Hepatocyte (in vitro differentiated cells): Measurements from ENCODE around the gene PGM1. TPM values are rescaled to one million over a fixed set of nuclear protein-coding genes. Genes with fewer than 3 reads are reported as not detected.
A peak's percentile ranks its signal among the peaks of the same experiment; 100 is the strongest.

ENCODE experiments used
- DNase-seq: peaks from one replicate; pipeline ENCODE4 v3.0.0-alpha.2; 2016; ENCODE audit warnings: low spot score
- H2AFZ ChIP-seq: fragments of 200-600 bp; sonication (generic); 2 replicates; pipeline ENCODE4 v1.6.0; 2016; ENCODE audit warnings: antibody characterized with exemption, mild to moderate bottlenecking
- H3K27ac ChIP-seq: fragments of 200-600 bp; sonication (generic); 2 replicates; pipeline ENCODE4 v1.5.1; 2016; ENCODE audit warnings: mild to moderate bottlenecking
- H3K27me3 ChIP-seq: fragments of 200-600 bp; sonication (generic); 2 replicates; pipeline ENCODE4 v1.6.1; 2016
- H3K36me3 ChIP-seq: fragments of 200-600 bp; sonication (generic); replicated peaks from 2 replicates; pipeline ENCODE4 v1.5.1; 2016; ENCODE audit warnings: low read depth; ENCODE audit not compliant: insufficient read depth
- H3K4me1 ChIP-seq: fragments of 200-600 bp; sonication (generic); 2 replicates; pipeline ENCODE4 v1.5.1; 2016; ENCODE audit warnings: mild to moderate bottlenecking, moderate library complexity; ENCODE audit not compliant: insufficient read depth
- H3K4me2 ChIP-seq: fragments of 200-600 bp; sonication (generic); 2 replicates; pipeline ENCODE4 v1.6.0; 2016
- H3K4me3 ChIP-seq: fragments of 200-600 bp; sonication (generic); 2 replicates; pipeline ENCODE4 v1.5.1; 2016; ENCODE audit warnings: mild to moderate bottlenecking
- H3K79me2 ChIP-seq: fragments of 200-600 bp; sonication (generic); 2 replicates; pipeline ENCODE4 v1.6.0; 2017; ENCODE audit warnings: mild to moderate bottlenecking
- H3K9me2 ChIP-seq: fragments of 200-600 bp; sonication (generic); replicated peaks from 2 replicates; pipeline ENCODE4 v1.6.0; 2017; ENCODE audit warnings: mild to moderate bottlenecking; ENCODE audit not compliant: insufficient read depth
- H3K9me3 ChIP-seq: fragments of 200-600 bp; sonication (generic); 2 replicates; pipeline ENCODE4 v1.5.1; 2016; ENCODE audit warnings: low read depth, mild to moderate bottlenecking
- H4K20me1 ChIP-seq: fragments of 200-600 bp; sonication (generic); 2 replicates; pipeline ENCODE4 v1.6.0; 2016; ENCODE audit warnings: mild to moderate bottlenecking; ENCODE audit not compliant: insufficient read depth, poor library complexity, severe bottlenecking
- EZH2 ChIP-seq: fragments of 200-600 bp; sonication (generic); IDR thresholded peaks from 2 replicates; pipeline ENCODE4 v1.6.1; 2016; ENCODE audit warnings: antibody characterized with exemption, mild to moderate bottlenecking, borderline replicate concordance
- EZH2phosphoT487 ChIP-seq: fragments of 200-600 bp; sonication (generic); IDR thresholded peaks from one replicate; pipeline ENCODE4 v1.6.1; 2018; ENCODE audit warnings: antibody characterized with exemption, mild to moderate bottlenecking, low read depth, moderate library complexity; ENCODE audit not compliant: unreplicated experiment, severe bottlenecking
- WGBS: methylation state at CpG from one replicate; pipeline ENCODE4 v1.1.6; 2016; ENCODE audit warnings: low lambda C conversion rate; ENCODE audit errors: missing lambda C conversion rate; 5-methylcytosine and 5-hydroxymethylcytosine counted together
- polyA plus RNA-seq: library from polyadenylated mRNA; unstranded; fragments of >200 nt; fragmentation: Nextera tagmentation; extraction: Ambion mirVana; gene quantifications from 2 replicates; pipeline ENCODE4 v1.2.1, GENCODE V29; 2016
- total RNA-seq: library from RNA; depleted of rRNA; stranded (reverse); fragments of >200 nt; gene quantifications from 2 replicates; pipeline ENCODE4 v1.2.3, GENCODE V29; 2014
- TF ChIP-seq, protein P1 (sequence below): fragments of 200-600 bp; sonication (generic); IDR thresholded peaks from 2 replicates; pipeline ENCODE4 v1.5.1; 2016; ENCODE audit warnings: antibody characterized with exemption, mild to moderate bottlenecking; ENCODE audit not compliant: poor library complexity

Gene PGM1
- total and polyA plus RNA-seq, 2 experiments from 2014 or later: 85.0 to 88.9 TPM

DNA sequence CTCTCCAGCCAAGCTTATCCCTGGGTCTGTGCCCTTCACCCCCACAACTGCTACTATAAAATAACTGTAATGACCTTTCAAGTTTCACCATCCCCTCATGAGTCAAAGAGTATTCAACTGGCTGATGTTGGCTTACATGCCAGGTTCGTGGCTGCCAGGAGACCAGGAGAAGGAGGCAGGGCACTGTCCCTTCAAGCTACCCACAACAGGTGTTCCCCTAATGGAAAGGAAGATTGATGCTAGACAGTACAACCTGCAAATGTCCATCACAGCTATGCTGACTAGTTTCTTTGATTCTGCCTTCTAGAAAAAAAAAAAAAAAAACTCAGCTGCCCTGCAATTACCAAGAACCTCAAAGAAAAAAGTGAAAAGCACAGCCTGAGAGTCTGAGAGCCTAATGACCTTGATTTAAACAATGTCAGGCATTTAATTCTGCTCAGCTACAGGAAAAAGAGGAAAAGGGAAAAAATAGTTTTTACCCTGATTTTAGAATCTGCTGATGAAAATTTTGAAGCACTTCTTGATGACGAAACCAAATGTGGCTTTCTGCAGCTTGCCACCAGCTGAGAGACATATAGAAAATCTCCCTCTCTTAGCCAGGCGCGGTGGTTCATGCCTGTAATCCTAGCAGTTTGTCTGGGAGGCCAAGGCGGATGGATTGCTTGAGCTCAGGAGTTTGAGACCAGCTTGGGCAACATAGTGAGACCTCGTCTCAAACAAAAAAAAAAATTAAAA, 97.9 kb downstream of the PGM1 start:
- H3K4me2 ChIP-seq: no peak overlapping the region
- DNase-seq: no peak
- H3K27ac ChIP-seq: no peak overlapping the region
- H3K4me1 ChIP-seq: peaks cover 7% of the 10 kb centered on the region
- no peak overlapping the region for H2AFZ ChIP-seq
- H3K9me2 ChIP-seq: no peaks in the 10 kb centered on the region
- H3K9me3 ChIP-seq: no peaks in the 10 kb centered on the region
- H3K27me3 ChIP-seq: no peaks in the 10 kb centered on the region
- no peaks in the 10 kb centered on the region for H4K20me1 ChIP-seq
- no peaks in the 10 kb centered on the region for H3K79me2 ChIP-seq
- no peaks in the 10 kb centered on the region for H3K36me3 ChIP-seq
- H3K4me3 ChIP-seq: no peak overlapping the region
- TF ChIP-seq EZH2phosphoT487 (no peak), EZH2 (no peak)
- TF ChIP-seq, protein P1, sequence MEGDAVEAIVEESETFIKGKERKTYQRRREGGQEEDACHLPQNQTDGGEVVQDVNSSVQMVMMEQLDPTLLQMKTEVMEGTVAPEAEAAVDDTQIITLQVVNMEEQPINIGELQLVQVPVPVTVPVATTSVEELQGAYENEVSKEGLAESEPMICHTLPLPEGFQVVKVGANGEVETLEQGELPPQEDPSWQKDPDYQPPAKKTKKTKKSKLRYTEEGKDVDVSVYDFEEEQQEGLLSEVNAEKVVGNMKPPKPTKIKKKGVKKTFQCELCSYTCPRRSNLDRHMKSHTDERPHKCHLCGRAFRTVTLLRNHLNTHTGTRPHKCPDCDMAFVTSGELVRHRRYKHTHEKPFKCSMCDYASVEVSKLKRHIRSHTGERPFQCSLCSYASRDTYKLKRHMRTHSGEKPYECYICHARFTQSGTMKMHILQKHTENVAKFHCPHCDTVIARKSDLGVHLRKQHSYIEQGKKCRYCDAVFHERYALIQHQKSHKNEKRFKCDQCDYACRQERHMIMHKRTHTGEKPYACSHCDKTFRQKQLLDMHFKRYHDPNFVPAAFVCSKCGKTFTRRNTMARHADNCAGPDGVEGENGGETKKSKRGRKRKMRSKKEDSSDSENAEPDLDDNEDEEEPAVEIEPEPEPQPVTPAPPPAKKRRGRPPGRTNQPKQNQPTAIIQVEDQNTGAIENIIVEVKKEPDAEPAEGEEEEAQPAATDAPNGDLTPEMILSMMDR: no peak
- WGBS: 87% methylated on average over 6 of the region's 6 CpGs

DNA sequence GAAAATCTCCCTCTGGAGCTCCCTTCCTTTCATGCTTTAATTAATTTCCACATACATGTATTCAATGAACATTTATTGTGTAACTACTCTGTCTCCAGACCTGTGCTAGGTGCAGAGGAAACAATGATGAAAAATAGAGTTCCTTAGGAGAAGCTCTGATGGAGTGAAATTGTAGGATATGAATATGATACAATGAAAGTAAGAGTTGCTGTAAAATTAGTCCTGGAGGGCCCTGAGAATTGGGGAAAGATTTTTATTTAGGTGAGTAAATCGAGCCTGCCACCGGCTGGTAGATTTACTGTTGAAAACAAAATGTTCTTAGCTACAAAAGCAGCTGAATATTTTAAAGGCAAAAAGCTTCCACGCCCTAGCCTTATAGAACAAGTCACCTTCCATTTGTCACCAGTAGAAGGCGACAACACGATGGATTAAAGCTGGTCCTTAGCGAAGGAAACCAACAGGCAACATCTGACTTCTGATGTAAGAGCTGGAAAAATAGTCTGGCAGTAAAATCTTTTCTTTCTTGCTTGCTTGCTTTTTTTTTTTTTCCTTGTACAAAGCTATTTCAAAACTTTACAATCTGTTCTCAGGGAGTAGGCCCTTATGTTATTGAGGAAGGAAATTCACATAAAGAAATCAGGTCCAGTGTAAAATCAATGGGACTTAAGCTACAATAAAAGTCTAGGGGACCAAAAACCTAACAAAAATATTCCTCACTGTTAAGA, 98.7 kb downstream of the PGM1 start:
- Histone ChIP-seq H3K4me3 (no peak overlapping the region), H4K20me1 (no peaks in the 10 kb centered on the region), H3K27me3 (no peaks in the 10 kb centered on the region), H2AFZ (no peak overlapping the region), H3K4me1 (peaks cover 7% of the 10 kb centered on the region), H3K27ac (peak overlapping the region; percentile 46), H3K36me3 (no peaks in the 10 kb centered on the region), H3K9me2 (no peaks in the 10 kb centered on the region), H3K79me2 (no peaks in the 10 kb centered on the region), H3K4me2 (no peak overlapping the region), H3K9me3 (no peaks in the 10 kb centered on the region)
- WGBS: 3% methylated on average over 6 of the region's 6 CpGs
- no peak for TF ChIP-seq EZH2phosphoT487
- TF ChIP-seq, protein P1: peak; percentile 94
- TF ChIP-seq EZH2: no peak
- DNase-seq: peak; percentile 90

DNA sequence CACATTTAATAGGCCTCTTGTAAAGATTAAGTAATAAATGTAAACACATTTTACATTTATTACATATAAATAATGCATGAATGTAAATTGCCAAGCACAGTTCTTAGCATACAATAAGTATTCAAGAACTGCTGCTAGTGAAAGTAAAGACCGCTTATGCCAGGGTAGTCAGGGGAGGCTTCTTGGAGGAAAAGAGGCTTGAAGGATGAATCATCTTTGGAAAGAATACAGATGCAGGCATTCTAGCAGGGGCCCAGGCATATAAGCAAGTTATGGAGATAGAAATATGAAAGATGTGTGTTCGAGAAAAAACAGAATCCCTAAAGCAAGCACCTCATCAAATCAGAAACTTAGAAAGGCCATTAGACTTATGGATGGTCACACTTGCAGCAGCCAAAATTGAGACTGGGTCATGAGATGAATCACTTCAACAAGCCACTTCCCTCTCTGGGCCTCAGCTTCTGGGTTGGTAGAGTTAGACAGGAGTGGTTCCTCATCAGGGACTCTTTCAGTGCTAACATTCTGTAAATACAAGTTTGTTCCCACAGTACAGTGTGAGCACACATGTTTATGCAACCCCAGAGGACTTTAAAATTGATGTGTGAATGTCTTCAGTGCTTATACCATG, 100.8 kb downstream of the PGM1 start:
- H3K9me3 ChIP-seq: no peaks in the 10 kb centered on the region
- no peaks in the 10 kb centered on the region for H4K20me1 ChIP-seq
- no peak overlapping the region for H3K4me3 ChIP-seq
- TF ChIP-seq, protein P1: no peak
- TF ChIP-seq EZH2 (no peak), EZH2phosphoT487 (no peak)
- no peak overlapping the region for H3K27ac ChIP-seq
- 92% methylated on average over 2 of the region's 2 CpGs for WGBS
- no peaks in the 10 kb centered on the region for H3K79me2 ChIP-seq
- no peaks in the 10 kb centered on the region for H3K36me3 ChIP-seq
- peaks cover 12% of the 10 kb centered on the region for H3K4me1 ChIP-seq
- H3K27me3 ChIP-seq: no peaks in the 10 kb centered on the region
- H3K9me2 ChIP-seq: no peaks in the 10 kb centered on the region
- no peak for DNase-seq
- H2AFZ ChIP-seq: no peak overlapping the region
- H3K4me2 ChIP-seq: no peak overlapping the region
